ENCODE data around the gene GSTT2.
"Not testable (repeated sequence)": the region's sequence is repeated elsewhere in the genome, so short reads cannot be mapped to it uniquely, and the experiment has no call there.

The GSTT2 gene

GRCh38 chr22:23979557-23980240, at the start of gene GSTT2:
GSTT2 (plus strand) TSS chr22:23980134.
- DNase-seq (ENCODE audit: low read depth, low spot score), result not testable (repeated sequence)

GRCh38 chr22:23938328-23939016, 41.5 kb upstream of the GSTT2 start:
- no peak for DNase-seq (ENCODE audit: low read depth, low spot score)

- DNase-seq (ENCODE audit: low read depth, low spot score), result no peak
Observed at GRCh38 chr22:23939017-23939357, 40.9 kb upstream of the GSTT2 start.

- DNase-seq (ENCODE audit: low read depth, low spot score), result not testable (repeated sequence)
Observed at GRCh38 chr22:23940166-23940565, 39.8 kb upstream of the GSTT2 start.

GRCh38 chr22:23947391-23947790, 32.5 kb upstream of the GSTT2 start:
- not testable (repeated sequence) for DNase-seq (ENCODE audit: low read depth, low spot score)

GRCh38 chr22:23949764-23950163, 30.2 kb upstream of the GSTT2 start:
- DNase-seq (ENCODE audit: low read depth, low spot score), result not testable (repeated sequence)

- DNase-seq (ENCODE audit: low read depth, low spot score), result not testable (repeated sequence)
Observed at GRCh38 chr22:23951383-23951782, 28.6 kb upstream of the GSTT2 start.

GRCh38 chr22:23952794-23953405, 27.0 kb upstream of the GSTT2 start:
- DNase-seq (ENCODE audit: low read depth, low spot score), result not testable (repeated sequence)

GRCh38 chr22:23953485-23953884, 26.4 kb upstream of the GSTT2 start:
- DNase-seq (ENCODE audit: low read depth, low spot score), result not testable (repeated sequence)

GRCh38 chr22:23954193-23954990, 25.5 kb upstream of the GSTT2 start:
- DNase-seq (ENCODE audit: low read depth, low spot score), result not testable (repeated sequence)

- DNase-seq (ENCODE audit: low read depth, low spot score), result not testable (repeated sequence)
Observed at GRCh38 chr22:23954991-23955305, 25.0 kb upstream of the GSTT2 start.

- not testable (repeated sequence) for DNase-seq (ENCODE audit: low read depth, low spot score)
Observed at GRCh38 chr22:23955886-23956285, 24.0 kb upstream of the GSTT2 start.

GRCh38 chr22:23956301-23956900, 23.5 kb upstream of the GSTT2 start:
- peak; percentile 35 for DNase-seq (ENCODE audit: low read depth, low spot score)

- DNase-seq (ENCODE audit: low read depth, low spot score), result not testable (repeated sequence)
Observed at GRCh38 chr22:23961084-23961771, 18.7 kb upstream of the GSTT2 start, which contains the start of gene GSTT2B. GSTT2B (minus strand) TSS chr22:23961195; CDS start chr22:23961131, 64 bp downstream.

- not testable (repeated sequence) for DNase-seq (ENCODE audit: low read depth, low spot score)
Observed at GRCh38 chr22:23966094-23966493, 13.8 kb upstream of the GSTT2 start.

- DNase-seq (ENCODE audit: low read depth, low spot score), result not testable (repeated sequence)
Observed at GRCh38 chr22:23966568-23966967, 13.4 kb upstream of the GSTT2 start, which contains the start of gene DDTL. DDTL (plus strand) TSS chr22:23966888; CDS start chr22:23966915, 27 bp downstream.

- no peak for DNase-seq (ENCODE audit: low read depth, low spot score)
Observed at GRCh38 chr22:23969071-23969470, 10.9 kb upstream of the GSTT2 start.

- no peak for DNase-seq (ENCODE audit: low read depth, low spot score)
Observed at GRCh38 chr22:23970201-23970641, 9.7 kb upstream of the GSTT2 start.

- no peak for DNase-seq (ENCODE audit: low read depth, low spot score)
Observed at GRCh38 chr22:23970816-23971486, 9.0 kb upstream of the GSTT2 start.

GRCh38 chr22:23971927-23972326, 8.0 kb upstream of the GSTT2 start:
- DNase-seq (ENCODE audit: low read depth, low spot score), result not testable (repeated sequence)
